Measurements from ENCODE around the gene EMC9. TPM values are rescaled to one million over a fixed set of nuclear protein-coding genes. Genes with fewer than 3 reads are reported as not detected.
A peak's percentile ranks its signal among the peaks of the same experiment; 100 is the strongest.

EMC9 gene
- total RNA-seq, 1 experiment from 2014 or later: 25.4 TPM

GRCh38 chr14:24131549-24131966 is 9.8 kb downstream of the EMC9 start:
- DNase-seq (ENCODE audit: low read depth): no peak

- DNase-seq (ENCODE audit: low read depth): no peak
Observed at GRCh38 chr14:24130717-24131548, 10.5 kb downstream of the EMC9 start.

GRCh38 chr14:24130380-24130716 is 11.0 kb downstream of the EMC9 start, which contains the start of gene FITM1:
TSS of gene FITM1 (plus strand) at chr14:24130659. CDS start at chr14:24131564, 905 bp downstream.
- DNase-seq (ENCODE audit: low read depth): no peak

GRCh38 chr14:24129410-24129998 is 11.9 kb downstream of the EMC9 start:
- no peak for DNase-seq (ENCODE audit: low read depth)

GRCh38 chr14:24127673-24128072 is 13.7 kb downstream of the EMC9 start:
- DNase-seq (ENCODE audit: low read depth): no peak

GRCh38 chr14:24126939-24127338 is 14.5 kb downstream of the EMC9 start:
- no peak for DNase-seq (ENCODE audit: low read depth)

- DNase-seq (ENCODE audit: low read depth): no peak
Observed at GRCh38 chr14:24123424-24124417, 17.7 kb downstream of the EMC9 start.

- no peak for DNase-seq (ENCODE audit: low read depth)
Observed at GRCh38 chr14:24122898-24123297, 18.5 kb downstream of the EMC9 start.

- DNase-seq (ENCODE audit: low read depth): no peak
Observed at GRCh38 chr14:24122416-24122815, 19.0 kb downstream of the EMC9 start.

GRCh38 chr14:24121210-24121609 is 20.2 kb downstream of the EMC9 start:
- no peak for DNase-seq (ENCODE audit: low read depth)

- no peak for DNase-seq (ENCODE audit: low read depth)
Observed at GRCh38 chr14:24119691-24120090, 21.7 kb downstream of the EMC9 start.

- no peak for DNase-seq (ENCODE audit: low read depth)
Observed at GRCh38 chr14:24117179-24117578, 24.2 kb downstream of the EMC9 start.

- no peak for DNase-seq (ENCODE audit: low read depth)
Observed at GRCh38 chr14:24116128-24116814, 25.1 kb downstream of the EMC9 start.

GRCh38 chr14:24115422-24116127 is 25.8 kb downstream of the EMC9 start:
- no peak for DNase-seq (ENCODE audit: low read depth)

GRCh38 chr14:24114532-24115421 is 26.6 kb downstream of the EMC9 start, which contains the start of the genes DCAF11 and NRL:
TSS of gene DCAF11 (plus strand) at chr14:24114777. CDS start at chr14:24115595, 818 bp downstream.
TSS of gene NRL (minus strand) at chr14:24114949. CDS start at chr14:24082848, 32,101 bp downstream.
- DNase-seq (ENCODE audit: low read depth): peak; percentile 100

- peak; percentile 94 for DNase-seq (ENCODE audit: low read depth)
Observed at GRCh38 chr14:24113801-24114531, 27.4 kb downstream of the EMC9 start.

- DNase-seq (ENCODE audit: low read depth): no peak
Observed at GRCh38 chr14:24113379-24113800, 28.0 kb downstream of the EMC9 start.

- no peak for DNase-seq (ENCODE audit: low read depth)
Observed at GRCh38 chr14:24110523-24110922, 30.9 kb downstream of the EMC9 start.

- no peak for DNase-seq (ENCODE audit: low read depth)
Observed at GRCh38 chr14:24110060-24110459, 31.3 kb downstream of the EMC9 start.
